Stimulated activated CD8-positive, alpha-beta memory T cell treated with anti-CD3 and anti-CD28 coated beads, Interleukin-4, amount 100 ng/mL, for 1 hour (primary cell): ENCODE measurements around the gene USP31.
A peak's percentile ranks its signal among the peaks of the same experiment; 100 is the strongest.

Experiments used
- DNase-seq, 2 donors: peaks; one replicate each; pipeline ENCODE4 v3.0.0-alpha.2; 2020; ENCODE audit warnings: low read depth in 2 of 2, low spot score in 1 of 2

The USP31 gene, protein sequence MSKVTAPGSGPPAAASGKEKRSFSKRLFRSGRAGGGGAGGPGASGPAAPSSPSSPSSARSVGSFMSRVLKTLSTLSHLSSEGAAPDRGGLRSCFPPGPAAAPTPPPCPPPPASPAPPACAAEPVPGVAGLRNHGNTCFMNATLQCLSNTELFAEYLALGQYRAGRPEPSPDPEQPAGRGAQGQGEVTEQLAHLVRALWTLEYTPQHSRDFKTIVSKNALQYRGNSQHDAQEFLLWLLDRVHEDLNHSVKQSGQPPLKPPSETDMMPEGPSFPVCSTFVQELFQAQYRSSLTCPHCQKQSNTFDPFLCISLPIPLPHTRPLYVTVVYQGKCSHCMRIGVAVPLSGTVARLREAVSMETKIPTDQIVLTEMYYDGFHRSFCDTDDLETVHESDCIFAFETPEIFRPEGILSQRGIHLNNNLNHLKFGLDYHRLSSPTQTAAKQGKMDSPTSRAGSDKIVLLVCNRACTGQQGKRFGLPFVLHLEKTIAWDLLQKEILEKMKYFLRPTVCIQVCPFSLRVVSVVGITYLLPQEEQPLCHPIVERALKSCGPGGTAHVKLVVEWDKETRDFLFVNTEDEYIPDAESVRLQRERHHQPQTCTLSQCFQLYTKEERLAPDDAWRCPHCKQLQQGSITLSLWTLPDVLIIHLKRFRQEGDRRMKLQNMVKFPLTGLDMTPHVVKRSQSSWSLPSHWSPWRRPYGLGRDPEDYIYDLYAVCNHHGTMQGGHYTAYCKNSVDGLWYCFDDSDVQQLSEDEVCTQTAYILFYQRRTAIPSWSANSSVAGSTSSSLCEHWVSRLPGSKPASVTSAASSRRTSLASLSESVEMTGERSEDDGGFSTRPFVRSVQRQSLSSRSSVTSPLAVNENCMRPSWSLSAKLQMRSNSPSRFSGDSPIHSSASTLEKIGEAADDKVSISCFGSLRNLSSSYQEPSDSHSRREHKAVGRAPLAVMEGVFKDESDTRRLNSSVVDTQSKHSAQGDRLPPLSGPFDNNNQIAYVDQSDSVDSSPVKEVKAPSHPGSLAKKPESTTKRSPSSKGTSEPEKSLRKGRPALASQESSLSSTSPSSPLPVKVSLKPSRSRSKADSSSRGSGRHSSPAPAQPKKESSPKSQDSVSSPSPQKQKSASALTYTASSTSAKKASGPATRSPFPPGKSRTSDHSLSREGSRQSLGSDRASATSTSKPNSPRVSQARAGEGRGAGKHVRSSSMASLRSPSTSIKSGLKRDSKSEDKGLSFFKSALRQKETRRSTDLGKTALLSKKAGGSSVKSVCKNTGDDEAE (N-terminal part only)

DNA sequence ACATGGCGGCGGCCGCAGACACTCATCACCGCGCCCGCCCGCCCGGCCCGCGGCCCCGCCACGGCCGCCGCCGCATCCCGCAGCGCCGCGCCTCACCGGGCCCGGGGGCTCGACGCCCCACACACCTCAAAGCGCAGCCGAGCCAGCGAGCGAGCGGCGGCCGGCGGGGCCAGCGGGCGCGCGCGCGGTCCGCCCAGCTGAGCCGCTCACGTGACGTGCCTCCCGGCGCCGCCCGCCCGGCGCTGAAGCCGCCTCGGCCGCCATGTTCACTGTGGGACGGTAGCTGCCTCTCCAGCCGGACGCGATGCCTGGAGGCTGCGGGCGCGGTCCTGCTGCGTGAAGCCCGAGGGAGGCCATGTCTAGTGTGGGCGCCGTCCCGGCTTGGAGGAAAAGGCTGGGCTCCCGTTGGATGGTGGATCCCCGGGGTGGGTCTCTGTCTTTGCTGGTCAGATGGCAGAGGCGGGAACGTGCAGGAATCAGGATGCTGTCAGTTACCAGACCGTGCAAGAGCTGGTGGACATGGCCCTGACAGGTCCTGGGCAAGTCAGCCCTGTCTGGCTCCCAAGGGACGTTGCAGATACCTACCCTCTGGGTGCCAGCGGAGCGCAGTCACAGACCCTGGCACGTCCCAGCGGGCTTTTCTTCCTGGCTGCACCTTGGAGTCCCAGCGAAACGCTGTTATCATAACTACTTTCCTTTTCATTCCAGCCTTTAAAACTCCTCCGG lies at the start of gene USP31:
Gene USP31 (minus strand): TSS at position 186 of the 726 bp plus-strand sequence. CDS start 182 bp downstream, at position 4.
- peak; percentile 74 to 80 for DNase-seq

- DNase-seq: no peak
Measured at GRCh38 chr16:23196539-23196938, 47.3 kb upstream of the USP31 start.

GRCh38 chr16:23195366-23195978 lies 46.2 kb upstream of the USP31 start:
- DNase-seq: no peak

- no peak for DNase-seq
Measured at GRCh38 chr16:23194497-23195221, 45.4 kb upstream of the USP31 start.

DNA sequence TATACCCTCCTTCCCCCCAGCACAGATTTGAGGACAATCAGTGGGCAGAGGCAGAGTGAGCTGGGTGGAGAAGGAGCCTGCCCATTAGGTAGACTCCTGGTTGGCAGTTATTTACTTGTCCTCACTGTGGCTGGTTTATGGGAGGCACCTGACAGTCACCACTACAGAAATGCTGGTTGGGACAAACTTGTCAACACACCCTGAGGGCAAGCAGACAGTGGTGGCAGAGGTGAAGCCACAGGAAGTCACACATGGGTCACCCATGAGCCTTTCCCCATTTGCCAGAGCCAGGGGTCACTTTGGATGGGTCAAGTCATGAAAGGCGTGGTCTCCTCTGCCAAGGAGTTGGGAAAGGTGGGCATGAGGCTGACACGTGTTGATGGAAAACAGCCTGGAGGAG lies 39.7 kb upstream of the USP31 start:
- no peak for DNase-seq

DNA sequence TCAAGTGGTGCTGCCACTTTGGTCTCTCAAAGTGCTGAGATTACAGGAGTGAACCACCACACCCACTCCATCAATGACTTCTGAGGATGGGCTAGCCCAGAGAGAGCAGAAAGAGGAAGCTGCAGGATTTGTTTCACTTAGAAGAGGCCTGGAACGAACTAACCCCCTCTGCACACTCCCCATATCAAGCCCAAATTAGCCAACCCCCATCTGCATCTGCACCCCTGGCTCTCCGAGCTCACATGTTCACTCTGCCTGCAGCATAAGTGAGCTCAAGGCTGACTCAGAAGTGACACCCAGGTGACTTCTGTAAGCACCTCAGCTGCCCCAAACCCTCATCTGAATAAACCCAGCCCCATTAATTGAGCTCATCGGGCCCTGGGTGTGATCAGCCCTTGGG lies 38.1 kb upstream of the USP31 start:
- DNase-seq: no peak

DNA sequence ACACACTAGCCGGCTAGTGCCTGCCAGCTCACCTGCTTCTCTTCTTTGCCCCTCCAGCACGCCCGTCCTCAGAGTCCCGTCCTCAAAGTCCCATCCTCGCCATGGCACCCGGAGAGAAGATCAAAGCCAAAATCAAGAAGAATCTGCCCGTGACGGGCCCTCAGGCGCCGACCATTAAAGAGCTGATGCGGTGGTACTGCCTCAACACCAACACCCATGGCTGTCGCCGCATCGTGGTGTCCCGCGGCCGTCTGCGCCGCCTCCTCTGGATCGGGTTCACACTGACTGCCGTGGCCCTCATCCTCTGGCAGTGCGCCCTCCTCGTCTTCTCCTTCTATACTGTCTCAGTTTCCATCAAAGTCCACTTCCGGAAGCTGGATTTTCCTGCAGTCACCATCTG lies 36.9 kb upstream of the USP31 start:
- no peak for DNase-seq

- DNase-seq: no peak
Measured at GRCh38 chr16:23185656-23186055, 36.4 kb upstream of the USP31 start.

DNA sequence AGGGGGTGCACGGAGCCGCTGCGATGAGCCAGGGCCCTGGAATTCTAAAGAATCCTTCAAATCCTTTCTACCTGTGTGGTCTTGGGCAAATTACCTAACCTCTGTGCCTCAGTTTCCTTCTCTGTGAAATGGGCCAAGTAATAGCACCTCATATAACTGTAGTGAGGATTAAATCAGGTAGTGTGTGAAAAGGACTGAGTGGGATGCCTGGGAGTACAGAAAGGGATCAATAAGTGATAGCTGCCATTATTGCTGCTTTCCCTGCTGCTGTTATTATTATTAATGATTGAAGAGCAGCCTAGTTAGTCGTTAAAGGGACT lies 34.3 kb upstream of the USP31 start:
- DNase-seq: no peak

- no peak for DNase-seq
Measured at GRCh38 chr16:23182679-23183542, 33.7 kb upstream of the USP31 start, which contains the start of gene SCNN1G. SCNN1G (plus strand) TSS chr16:23182745; CDS start chr16:23186272, 3,527 bp downstream.

DNA sequence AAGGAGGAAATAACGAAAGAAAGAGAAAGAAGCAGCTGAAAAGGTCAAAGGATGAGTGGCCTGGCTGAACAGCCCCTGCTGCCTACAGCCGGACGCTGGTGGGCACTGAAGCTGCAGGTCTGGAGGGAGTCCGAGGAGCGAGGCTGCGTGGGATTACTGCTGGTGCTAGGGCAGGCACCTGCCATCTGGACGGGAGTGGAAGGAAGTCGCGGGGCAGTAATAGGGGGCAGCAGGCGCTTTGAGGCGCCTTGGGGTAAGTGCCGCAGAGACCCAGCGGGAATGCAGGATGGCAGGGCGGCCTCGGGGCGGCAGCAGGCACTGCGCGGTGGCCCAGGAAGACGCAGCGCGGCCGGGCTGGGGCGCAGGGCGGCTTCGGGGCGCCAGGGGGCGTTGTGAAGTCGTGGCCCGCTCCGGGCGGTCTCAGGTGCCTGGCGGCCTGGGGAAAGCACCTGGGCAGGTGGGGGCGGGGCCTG lies 33.0 kb upstream of the USP31 start:
- DNase-seq: peak; percentile 5 to 38

DNA sequence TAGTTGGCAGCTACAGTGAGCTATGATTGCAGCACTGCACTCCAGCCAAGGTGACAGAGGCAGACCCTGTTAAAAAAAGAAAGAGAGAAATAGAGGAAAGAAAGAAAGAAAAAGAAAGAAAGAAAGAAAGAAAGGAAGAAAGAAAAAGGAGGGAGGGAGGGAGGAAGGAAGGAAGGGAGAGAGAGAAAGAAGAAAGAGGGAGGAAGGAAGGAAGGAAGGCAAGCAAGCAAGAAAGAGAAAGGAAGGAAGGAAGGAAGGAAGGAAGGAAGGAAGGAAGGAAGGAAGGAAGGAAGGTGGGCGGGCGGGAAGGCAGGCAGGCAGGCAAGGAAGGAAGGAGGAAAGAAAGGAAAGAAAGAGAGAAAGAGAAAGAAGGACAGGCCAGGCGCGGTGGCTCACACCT lies 32.3 kb upstream of the USP31 start:
- no peak for DNase-seq

DNA sequence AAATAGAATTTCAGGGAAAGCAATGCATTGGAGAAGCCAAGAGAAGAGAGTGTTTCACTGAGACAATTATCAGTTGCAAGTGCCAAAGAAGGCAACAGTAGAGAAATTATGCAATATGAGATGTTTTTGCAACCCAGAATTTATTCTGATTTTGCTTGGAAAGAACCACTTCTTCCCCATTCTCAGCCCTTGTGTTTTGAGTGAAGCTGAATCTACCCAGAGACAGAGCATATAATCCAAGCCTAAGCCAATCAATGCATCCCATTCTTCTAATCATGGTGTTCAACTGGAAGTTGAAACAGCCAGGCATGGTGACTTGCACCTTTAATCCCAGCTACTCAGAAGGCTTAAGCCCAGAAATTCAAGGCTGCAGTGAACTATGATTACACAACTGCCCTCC lies 26.4 kb upstream of the USP31 start:
- no peak for DNase-seq

DNA sequence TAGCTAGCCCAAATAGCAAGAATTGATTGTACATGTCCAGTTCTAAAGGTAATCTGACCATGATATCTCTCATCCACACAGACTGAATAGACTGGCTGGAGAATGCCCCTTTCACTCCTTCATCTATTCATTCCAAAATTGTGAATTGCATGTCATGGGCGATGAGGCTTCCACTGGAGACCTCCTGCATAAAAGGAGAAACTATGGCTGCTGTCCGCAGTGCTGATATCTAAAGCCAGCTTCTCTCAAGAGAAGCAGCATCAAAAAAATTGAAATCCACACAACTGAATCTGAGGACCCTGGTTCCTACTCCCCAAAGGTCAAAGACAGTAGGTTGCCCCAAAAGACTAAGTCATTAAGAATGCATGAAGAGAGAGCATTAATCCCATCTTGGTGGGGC lies 25.4 kb upstream of the USP31 start:
- no peak for DNase-seq

- DNase-seq: no peak
Measured at GRCh38 chr16:23172994-23173393, 23.7 kb upstream of the USP31 start.

DNA sequence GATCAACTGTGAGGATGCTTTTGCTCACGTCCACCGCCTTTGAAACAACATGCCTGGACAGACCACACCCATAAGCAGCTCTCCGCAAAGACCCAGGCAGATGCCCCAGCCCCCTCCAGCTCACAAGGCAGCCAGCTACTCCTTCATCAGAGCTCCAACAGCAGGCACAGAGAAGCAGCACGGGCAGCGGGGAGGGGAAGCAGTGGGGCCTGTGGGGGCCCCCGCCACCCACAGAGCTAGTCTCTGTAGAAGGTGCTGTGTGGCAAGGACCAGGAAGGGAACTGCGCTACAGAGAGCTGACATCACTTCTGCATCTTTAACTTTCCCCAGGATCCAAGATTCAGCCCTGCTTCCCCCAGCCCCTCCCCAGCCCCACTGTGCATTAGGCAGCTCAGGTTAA lies 23.3 kb upstream of the USP31 start:
- DNase-seq: no peak

- no peak for DNase-seq
Measured at GRCh38 chr16:23164736-23165135, 15.5 kb upstream of the USP31 start.

DNA sequence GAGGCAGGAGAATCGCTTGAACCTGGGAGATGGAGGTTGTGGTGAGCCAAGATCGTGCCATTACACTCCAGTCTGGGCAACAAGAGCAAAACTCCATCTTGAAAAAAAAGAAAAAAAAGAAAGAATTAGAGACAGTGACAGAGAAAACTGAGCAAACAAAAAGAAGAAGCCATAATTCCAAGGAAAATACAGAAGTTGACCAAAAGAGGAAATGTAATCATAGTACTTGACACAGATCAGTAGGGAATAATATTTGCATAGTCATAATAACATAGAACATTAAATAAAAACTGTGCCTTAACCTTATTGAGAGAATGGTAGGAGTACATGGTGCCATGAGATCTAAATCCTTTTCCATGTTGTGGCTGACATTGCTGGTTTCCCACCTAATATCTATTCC lies 14.7 kb upstream of the USP31 start:
- DNase-seq: no peak

DNA sequence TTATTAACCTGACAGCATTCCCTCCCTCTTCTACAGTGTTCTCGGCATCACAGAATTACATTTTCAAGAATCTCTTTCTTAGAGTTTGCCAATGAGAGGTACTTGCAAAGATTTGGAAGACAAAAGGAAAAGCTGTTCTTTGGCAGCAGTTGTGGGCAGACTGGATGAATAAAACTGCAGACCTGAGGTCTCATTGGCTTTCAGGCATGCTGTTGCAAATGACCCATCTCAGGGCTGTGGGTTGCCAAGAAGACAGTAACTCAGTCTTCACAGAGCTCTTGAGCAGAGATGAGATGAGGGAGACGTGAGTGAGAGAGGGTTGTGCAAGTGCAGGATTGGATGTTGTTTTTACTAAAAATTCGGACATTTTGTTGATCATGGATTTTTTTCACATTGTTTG lies 11.3 kb upstream of the USP31 start:
- no peak for DNase-seq
